Purkinje cell (primary cell): Measurements from ENCODE around the gene OGDH. TPM values are rescaled to one million over a fixed set of nuclear protein-coding genes. Genes with fewer than 3 reads are reported as not detected.

Experiments
- polyA plus RNA-seq: library from polyadenylated mRNA; unstranded; fragments of >200 nt; fragmentation: Nextera tagmentation; gene quantifications from 2 replicates; pipeline ENCODE4 v1.2.1, GENCODE V29; 2014

Gene OGDH
- 7.4 and 17.3 TPM in 2 replicates for polyA plus RNA-seq

GRCh38 chr7:44606341-44607140, at the start of gene OGDH:
TSS of gene OGDH (plus strand) at chr7:44606627. CDS start at chr7:44624344, 17,717 bp downstream.

DNA sequence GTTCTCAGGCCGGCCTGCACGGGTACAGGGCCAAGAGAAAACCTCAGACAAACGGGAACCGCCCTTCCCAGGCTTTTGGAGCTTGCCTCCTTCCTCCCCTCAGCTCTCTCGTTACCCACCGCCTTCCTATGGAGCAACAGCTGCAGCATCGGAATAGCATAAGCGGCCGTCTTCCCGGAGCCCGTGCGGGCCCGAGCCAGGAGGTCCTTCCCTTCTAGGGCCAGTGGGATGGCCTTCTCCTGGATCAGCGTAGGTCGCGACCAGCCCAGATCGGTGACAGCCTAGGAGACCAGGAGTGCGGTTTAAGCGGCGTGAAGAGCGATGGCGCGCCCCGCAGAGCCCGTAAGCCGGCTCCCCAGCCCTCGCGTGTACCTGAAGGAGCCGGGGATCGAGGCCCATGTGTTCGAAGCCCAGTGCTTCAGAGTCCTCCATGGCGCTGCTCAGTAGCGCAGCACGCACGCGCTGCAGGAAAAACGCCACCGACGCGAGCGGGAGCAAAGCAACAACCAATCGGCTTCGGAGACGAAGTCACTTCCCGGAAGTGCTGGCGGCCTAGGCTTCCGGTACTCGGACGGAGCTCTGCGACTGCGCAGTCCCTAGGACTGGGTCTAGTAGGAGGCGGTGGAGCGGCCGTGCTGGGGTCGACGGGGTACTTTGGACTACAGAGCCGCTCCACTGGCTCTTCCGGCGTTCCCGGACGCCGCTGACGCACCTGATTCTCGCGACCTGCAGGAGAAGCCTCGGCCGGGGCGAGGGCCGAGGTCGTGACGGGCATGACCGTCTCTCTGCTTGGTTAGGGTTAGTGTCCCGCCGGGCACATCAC, 32.8 kb upstream of the OGDH start, which contains the start of gene DDX56:
Gene DDX56, minus strand, starts transcription at position 445 of the 823 bp plus-strand sequence. Its CDS starts 13 bp downstream, at position 432.

GRCh38 chr7:44581879-44582603, 24.4 kb upstream of the OGDH start, which contains the start of gene TMED4:
TSS of gene TMED4 (minus strand) at chr7:44582231. CDS start at chr7:44582206, 25 bp downstream.

DNA sequence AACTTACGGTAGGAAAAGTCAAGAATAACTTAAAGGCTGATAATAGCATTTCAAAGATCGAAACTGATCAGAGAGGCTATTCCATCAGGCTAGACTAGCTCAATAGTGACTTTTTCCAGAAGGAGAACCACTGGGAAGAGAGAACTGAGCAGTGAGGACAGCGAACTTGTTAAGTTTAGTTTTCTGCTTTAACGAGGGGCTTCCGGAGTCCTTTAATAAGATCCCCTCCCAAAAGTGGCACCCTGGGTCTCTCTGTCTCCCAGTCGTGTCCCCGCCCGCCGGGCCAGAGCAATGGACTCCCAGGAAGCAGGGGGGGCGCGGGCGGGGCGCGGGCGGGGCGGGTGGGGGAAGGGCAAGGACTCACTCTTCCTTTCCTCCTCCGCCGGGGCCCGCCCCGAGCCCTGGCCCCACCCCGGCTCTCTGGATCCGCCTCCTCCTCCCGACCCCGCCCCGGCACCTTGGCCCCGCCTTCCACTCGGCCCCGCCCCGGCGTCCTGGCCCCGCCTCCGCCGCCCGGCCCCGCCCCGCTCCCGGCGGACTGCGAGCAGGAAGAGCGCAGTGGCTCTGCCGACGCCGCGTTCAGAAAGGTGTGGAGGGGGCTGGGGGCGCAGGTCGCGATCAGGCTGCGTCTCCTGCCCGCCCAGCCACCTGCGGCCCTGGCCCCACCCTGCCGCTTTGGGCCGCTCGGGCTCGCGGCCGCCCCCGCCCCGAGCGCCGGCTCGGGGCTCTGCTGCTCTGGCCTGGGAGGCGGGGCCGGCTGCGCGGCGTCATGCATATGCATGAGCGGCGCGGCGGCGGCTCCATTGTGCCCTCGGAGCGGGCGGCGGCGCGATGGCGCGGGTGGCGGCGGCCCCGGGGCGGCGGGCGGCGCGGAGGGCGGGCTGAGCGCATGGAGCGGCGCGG, 141.9 kb downstream of the OGDH start, which contains the start of gene ZMIZ2:
Gene ZMIZ2, plus strand, starts transcription at position 803 of the 903 bp plus-strand sequence. CDS start 7,403 bp downstream, outside the sequence.

Other genes starting within 250 kb of the OGDH start
- gene NUDCD3, start 116.0 kb upstream of the OGDH start, polyA plus RNA-seq: 47.2 and 70.8 TPM in 2 replicates
- gene NPC1L1, start 65.3 kb upstream of the OGDH start, polyA plus RNA-seq: not detected in 2 replicates
- 19.8 and 20.4 TPM in 2 replicates for gene DDX56, start 32.7 kb upstream of the OGDH start, polyA plus RNA-seq
- gene TMED4, start 24.4 kb upstream of the OGDH start, polyA plus RNA-seq: 104 and 119 TPM in 2 replicates
- 0.39 and 0.80 TPM in 2 replicates for gene ZMIZ2, start 142.2 kb downstream of the OGDH start, polyA plus RNA-seq
- 2,218 and 2,577 TPM in 2 replicates for gene PPIA, start 190.1 kb downstream of the OGDH start, polyA plus RNA-seq
- gene H2AZ2, start 241.5 kb downstream of the OGDH start, polyA plus RNA-seq: 30.1 and 32.7 TPM in 2 replicates